ENCODE measurements around the gene RBM19. TPM values are rescaled to one million over a fixed set of nuclear protein-coding genes. Genes with fewer than 3 reads are reported as not detected.

Gene RBM19
- total and polyA plus RNA-seq, 4 donors, result 7.9 to 18.7 (median 9.0) TPM

GRCh38 chr12:113926788-113927187 lies 39.3 kb downstream of the RBM19 start:
- WGBS, result 95% methylated on average over 8 of the region's 8 CpGs
- Histone ChIP-seq H3K9ac (ENCODE audit: low read depth in 1 of 2, low read length in 2 of 2) (no peak overlapping the region), H3K36me3 (ENCODE audit: control insufficient read depth in 4 of 4, insufficient read depth in 3 of 4, low read depth in 1 of 4, low read length in 3 of 4) (peaks cover 12 to 48% (median 25%) of the 10 kb centered on the region in 4 donors), H3K27me3 (ENCODE audit: control insufficient read depth in 4 of 4, insufficient read depth in 4 of 4, low read length in 3 of 4) (no peaks in the 10 kb centered on the region), H3K4me1 (ENCODE audit: control insufficient read depth in 4 of 4, insufficient read depth in 4 of 4, low read length in 3 of 4) (peaks cover 0 to 2% (median 1%) of the 10 kb centered on the region in 4 donors), H3K27ac (ENCODE audit: low read depth in 1 of 2, low read length in 2 of 2) (no peak overlapping the region), H3K9me3 (ENCODE audit: control insufficient read depth in 4 of 4, low read length in 3 of 4) (no peaks in the 10 kb centered on the region), H3K4me3 (ENCODE audit: low read depth in 1 of 3, low read length in 3 of 3) (no peak overlapping the region)
- DNase-seq (ENCODE audit: low spot score), result no peak
- TF ChIP-seq JUND (IDR thresholded peaks at IDR 0.05) (no peak), NR2F2 (IDR thresholded peaks at IDR 0.05) (no peak), CTCF (IDR thresholded peaks at IDR 0.05; ENCODE audit: low read depth, low read length, missing input control) (no peak), MAX (IDR thresholded peaks at IDR 0.05) (no peak), RXRA (IDR thresholded peaks at IDR 0.05) (no peak), HNF4A (conservative IDR thresholded peaks at IDR 0.05) (no peak), RAD21 (IDR thresholded peaks at IDR 0.05) (no peak), YY1 (IDR thresholded peaks at IDR 0.05) (no peak), FOXA2 (IDR thresholded peaks at IDR 0.05) (no peak), SP1 (IDR thresholded peaks at IDR 0.05) (no peak), ATF3 (IDR thresholded peaks at IDR 0.05) (no peak), REST (IDR thresholded peaks at IDR 0.05) (no peak), TAF1 (conservative IDR thresholded peaks at IDR 0.05) (no peak), HNF4G (IDR thresholded peaks at IDR 0.05) (no peak), EGR1 (IDR thresholded peaks at IDR 0.05; ENCODE audit: low read depth in 2 of 2) (no peak), GABPA (IDR thresholded peaks at IDR 0.05 in 1 of 2, conservative IDR thresholded peaks at IDR 0.05 in 1 of 2) (no peak), ZBTB33 (IDR thresholded peaks at IDR 0.05) (no peak), FOXA1 (IDR thresholded peaks at IDR 0.05) (no peak)
